Measurements from ENCODE around the gene APLP2. TPM values are rescaled to one million over a fixed set of nuclear protein-coding genes. Genes with fewer than 3 reads are reported as not detected.
A peak's percentile ranks its signal among the peaks of the same experiment; 100 is the strongest.

Gene APLP2
- total RNA-seq, 1 experiment from 2014 or later = 345 TPM

DNA sequence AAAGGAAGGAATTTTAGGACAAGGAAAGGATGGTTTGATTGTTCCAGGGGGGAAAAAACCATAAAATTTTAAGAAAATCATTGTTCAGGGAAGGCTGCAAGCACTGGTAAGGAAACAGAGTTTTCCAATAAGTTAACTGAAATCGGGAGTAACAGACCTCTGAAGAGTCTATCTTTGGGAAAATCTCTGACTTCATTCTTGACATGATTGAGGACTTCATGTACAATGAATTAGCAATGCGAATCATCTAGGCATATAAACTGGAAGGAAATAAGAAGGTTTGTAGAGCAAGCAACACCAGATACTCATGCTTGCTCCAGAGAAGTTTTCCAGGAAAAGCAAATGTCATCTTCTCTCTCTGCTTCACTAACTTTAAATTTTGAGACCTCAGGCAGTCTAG, 18.5 kb downstream of the APLP2 start:
- Mint-ChIP-seq H3K27me3 (ENCODE audit: low read depth) (no peaks in the 10 kb centered on the region), H3K4me3 (no peak overlapping the region), H3K36me3 (peaks cover 16% of the 10 kb centered on the region), H3K27ac (peak overlapping the region; percentile 34; the same call in 1 of the 2 replicates), H3K4me1 (peaks cover 39% of the 10 kb centered on the region), H3K9me3 (peaks cover 11% of the 10 kb centered on the region)
- ATAC-seq (no peak), DNase-seq (ENCODE audit: low spot score) (no peak)
- TF ChIP-seq JAZF1 (CRISPR knock-in tag; IDR thresholded peaks at IDR 0.05) (no peak), SMAD3 (CRISPR knock-in tag; IDR thresholded peaks at IDR 0.05; ENCODE audit: borderline replicate concordance) (no peak), EMX1 (CRISPR knock-in tag; IDR thresholded peaks at IDR 0.05) (no peak), ESRRA (CRISPR knock-in tag; IDR thresholded peaks at IDR 0.05; ENCODE audit: borderline replicate concordance) (no peak), RELA (CRISPR knock-in tag; IDR thresholded peaks at IDR 0.05; ENCODE audit: borderline replicate concordance) (no peak), NR3C1 (CRISPR knock-in tag; conservative IDR thresholded peaks at IDR 0.05; ENCODE audit: low read depth) (no peak), ZBTB21 (CRISPR knock-in tag; IDR thresholded peaks at IDR 0.05; ENCODE audit: borderline replicate concordance) (no peak), ELF4 (CRISPR knock-in tag; IDR thresholded peaks at IDR 0.05; ENCODE audit: low read depth) (no peak), GTF2I (CRISPR knock-in tag; conservative IDR thresholded peaks at IDR 0.05) (no peak), RORB (CRISPR knock-in tag; IDR thresholded peaks at IDR 0.05) (no peak), SP1 (CRISPR knock-in tag; conservative IDR thresholded peaks at IDR 0.05) (no peak)
- TF ChIP-seq, protein P1, sequence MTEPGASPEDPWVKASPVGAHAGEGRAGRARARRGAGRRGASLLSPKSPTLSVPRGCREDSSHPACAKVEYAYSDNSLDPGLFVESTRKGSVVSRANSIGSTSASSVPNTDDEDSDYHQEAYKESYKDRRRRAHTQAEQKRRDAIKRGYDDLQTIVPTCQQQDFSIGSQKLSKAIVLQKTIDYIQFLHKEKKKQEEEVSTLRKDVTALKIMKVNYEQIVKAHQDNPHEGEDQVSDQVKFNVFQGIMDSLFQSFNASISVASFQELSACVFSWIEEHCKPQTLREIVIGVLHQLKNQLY (CRISPR knock-in tag; IDR thresholded peaks at IDR 0.05) = no peak
- TF ChIP-seq, protein P2, sequence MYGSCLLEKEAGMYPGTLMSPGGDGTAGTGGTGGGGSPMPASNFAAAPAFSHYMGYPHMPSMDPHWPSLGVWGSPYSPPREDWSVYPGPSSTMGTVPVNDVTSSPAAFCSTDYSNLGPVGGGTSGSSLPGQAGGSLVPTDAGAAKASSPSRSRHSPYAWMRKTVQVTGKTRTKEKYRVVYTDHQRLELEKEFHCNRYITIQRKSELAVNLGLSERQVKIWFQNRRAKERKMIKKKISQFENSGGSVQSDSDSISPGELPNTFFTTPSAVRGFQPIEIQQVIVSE (CRISPR knock-in tag; IDR thresholded peaks at IDR 0.05; ENCODE audit: borderline replicate concordance) = no peak
- TF ChIP-seq, protein P3, sequence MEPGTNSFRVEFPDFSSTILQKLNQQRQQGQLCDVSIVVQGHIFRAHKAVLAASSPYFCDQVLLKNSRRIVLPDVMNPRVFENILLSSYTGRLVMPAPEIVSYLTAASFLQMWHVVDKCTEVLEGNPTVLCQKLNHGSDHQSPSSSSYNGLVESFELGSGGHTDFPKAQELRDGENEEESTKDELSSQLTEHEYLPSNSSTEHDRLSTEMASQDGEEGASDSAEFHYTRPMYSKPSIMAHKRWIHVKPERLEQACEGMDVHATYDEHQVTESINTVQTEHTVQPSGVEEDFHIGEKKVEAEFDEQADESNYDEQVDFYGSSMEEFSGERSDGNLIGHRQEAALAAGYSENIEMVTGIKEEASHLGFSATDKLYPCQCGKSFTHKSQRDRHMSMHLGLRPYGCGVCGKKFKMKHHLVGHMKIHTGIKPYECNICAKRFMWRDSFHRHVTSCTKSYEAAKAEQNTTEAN (CRISPR knock-in tag; IDR thresholded peaks at IDR 0.05) = no peak
- TF ChIP-seq, protein P4, sequence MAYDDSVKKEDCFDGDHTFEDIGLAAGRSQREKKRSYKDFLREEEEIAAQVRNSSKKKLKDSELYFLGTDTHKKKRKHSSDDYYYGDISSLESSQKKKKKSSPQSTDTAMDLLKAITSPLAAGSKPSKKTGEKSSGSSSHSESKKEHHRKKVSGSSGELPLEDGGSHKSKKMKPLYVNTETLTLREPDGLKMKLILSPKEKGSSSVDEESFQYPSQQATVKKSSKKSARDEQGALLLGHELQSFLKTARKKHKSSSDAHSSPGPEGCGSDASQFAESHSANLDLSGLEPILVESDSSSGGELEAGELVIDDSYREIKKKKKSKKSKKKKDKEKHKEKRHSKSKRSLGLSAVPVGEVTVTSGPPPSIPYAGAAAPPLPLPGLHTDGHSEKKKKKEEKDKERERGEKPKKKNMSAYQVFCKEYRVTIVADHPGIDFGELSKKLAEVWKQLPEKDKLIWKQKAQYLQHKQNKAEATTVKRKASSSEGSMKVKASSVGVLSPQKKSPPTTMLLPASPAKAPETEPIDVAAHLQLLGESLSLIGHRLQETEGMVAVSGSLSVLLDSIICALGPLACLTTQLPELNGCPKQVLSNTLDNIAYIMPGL (CRISPR knock-in tag; IDR thresholded peaks at IDR 0.05) = no peak
- TF ChIP-seq, protein P5, sequence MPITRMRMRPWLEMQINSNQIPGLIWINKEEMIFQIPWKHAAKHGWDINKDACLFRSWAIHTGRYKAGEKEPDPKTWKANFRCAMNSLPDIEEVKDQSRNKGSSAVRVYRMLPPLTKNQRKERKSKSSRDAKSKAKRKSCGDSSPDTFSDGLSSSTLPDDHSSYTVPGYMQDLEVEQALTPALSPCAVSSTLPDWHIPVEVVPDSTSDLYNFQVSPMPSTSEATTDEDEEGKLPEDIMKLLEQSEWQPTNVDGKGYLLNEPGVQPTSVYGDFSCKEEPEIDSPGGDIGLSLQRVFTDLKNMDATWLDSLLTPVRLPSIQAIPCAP (CRISPR knock-in tag; IDR thresholded peaks at IDR 0.05) = no peak
- TF ChIP-seq, protein P6, sequence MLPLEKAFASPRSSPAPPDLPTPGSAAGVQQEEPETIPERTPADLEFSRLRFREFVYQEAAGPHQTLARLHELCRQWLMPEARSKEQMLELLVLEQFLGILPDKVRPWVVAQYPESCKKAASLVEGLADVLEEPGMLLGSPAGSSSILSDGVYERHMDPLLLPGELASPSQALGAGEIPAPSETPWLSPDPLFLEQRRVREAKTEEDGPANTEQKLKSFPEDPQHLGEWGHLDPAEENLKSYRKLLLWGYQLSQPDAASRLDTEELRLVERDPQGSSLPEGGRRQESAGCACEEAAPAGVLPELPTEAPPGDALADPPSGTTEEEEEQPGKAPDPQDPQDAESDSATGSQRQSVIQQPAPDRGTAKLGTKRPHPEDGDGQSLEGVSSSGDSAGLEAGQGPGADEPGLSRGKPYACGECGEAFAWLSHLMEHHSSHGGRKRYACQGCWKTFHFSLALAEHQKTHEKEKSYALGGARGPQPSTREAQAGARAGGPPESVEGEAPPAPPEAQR (CRISPR knock-in tag; IDR thresholded peaks at IDR 0.05) = no peak
- TF ChIP-seq, protein P7, sequence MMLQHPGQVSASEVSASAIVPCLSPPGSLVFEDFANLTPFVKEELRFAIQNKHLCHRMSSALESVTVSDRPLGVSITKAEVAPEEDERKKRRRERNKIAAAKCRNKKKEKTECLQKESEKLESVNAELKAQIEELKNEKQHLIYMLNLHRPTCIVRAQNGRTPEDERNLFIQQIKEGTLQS (CRISPR knock-in tag; conservative IDR thresholded peaks at IDR 0.05) = no peak
- ChIA-PET POLR2A (no interaction called here), CTCF (interaction anchor here (1.0 kb wide), 1 partner anchor 58 kb away, joined by 3 read pairs; no protein-coding TSS in a partner anchor)

Data from WTC11 (cell line).